GM18951 (cell line): ENCODE data around the gene ZNF629.
"Not testable (repeated sequence)": the region's sequence is repeated elsewhere in the genome, so short reads cannot be mapped to it uniquely, and the experiment has no call there.

Experiments
- POLR2A ChIP-seq: IDR thresholded peaks from 4 replicates; pipeline ENCODE4 v1.6.1; 2011; ENCODE audit warnings: mild to moderate bottlenecking; ENCODE audit not compliant: insufficient read length, insufficient read depth; ENCODE audit errors: extremely low read depth
- in situ Hi-C: fragments of 300-500 bp; cut with MboI; formaldehyde crosslinking; loops from one replicate; pipeline ENCODE4 v1.12.0; 2022; ENCODE audit warnings: low sequenced_read_pairs, mixed read lengths, inconsistent platforms; ENCODE audit not compliant: unreplicated experiment

ZNF629 gene

GRCh38 chr16:30786936-30787612, at the start of gene ZNF629:
ZNF629 (minus strand) TSS chr16:30787205; CDS start chr16:30784482, 2,723 bp downstream.
- in situ Hi-C loops: no loop called here
- peak; percentile 25 for TF ChIP-seq POLR2A

- TF ChIP-seq POLR2A: no peak
- in situ Hi-C loops: no loop called here
These were observed 47.2 kb upstream of the ZNF629 start for GRCh38 chr16:30834130-30834740.

GRCh38 chr16:30830072-30830417, 43.0 kb upstream of the ZNF629 start:
- TF ChIP-seq POLR2A: no peak
- in situ Hi-C loops: no loop called here

GRCh38 chr16:30829130-30830071, 42.4 kb upstream of the ZNF629 start:
- no peak for TF ChIP-seq POLR2A
- in situ Hi-C loops: no loop called here

GRCh38 chr16:30821891-30822290, 34.9 kb upstream of the ZNF629 start:
- no peak for TF ChIP-seq POLR2A
- in situ Hi-C loops: no loop called here

DNA sequence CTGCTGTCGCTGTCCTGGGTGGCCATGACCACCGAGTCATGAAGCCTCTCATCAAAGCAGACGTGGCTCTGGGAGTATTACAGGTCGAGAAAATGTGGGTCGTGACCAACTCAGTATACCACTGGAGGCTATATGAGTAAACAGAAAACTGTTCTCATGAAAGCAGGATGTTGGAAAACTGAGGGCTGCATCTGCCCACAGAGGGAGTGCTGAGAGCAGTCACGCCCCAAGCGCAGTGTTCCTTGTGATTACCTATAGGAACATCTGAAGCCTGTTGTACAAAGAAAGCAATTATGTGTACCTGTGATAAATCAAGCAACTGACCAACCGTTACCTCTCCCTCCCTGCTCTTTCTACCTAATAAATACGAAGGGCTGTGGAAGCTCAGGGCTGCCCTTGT, 34.4 kb upstream of the ZNF629 start:
- in situ Hi-C loops: not testable (repeated sequence)

DNA sequence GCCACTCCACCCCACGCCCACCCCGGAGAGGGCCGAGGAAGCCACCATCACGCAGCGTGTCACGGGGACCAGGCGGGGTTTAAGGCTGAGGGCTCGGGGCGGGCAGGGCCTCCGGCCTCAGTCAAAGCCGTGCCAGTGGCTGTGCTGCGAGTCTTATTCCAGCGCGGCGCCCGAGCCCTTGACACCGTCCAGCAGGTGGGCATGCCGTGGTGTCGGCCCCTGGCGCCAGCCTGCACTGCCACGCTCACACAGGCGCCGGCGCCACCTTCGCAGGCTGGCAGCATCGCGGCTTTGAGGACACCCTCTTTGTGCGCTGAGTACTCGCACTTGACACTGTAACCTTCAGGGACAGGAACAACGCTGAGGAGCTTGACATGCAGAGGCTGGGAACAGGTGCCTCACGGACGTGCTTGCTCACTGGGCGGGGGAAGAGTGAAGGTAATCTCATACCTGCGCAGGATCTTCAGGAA, 34.0 kb upstream of the ZNF629 start:
- in situ Hi-C loops: no loop called here
- TF ChIP-seq POLR2A: no peak

DNA sequence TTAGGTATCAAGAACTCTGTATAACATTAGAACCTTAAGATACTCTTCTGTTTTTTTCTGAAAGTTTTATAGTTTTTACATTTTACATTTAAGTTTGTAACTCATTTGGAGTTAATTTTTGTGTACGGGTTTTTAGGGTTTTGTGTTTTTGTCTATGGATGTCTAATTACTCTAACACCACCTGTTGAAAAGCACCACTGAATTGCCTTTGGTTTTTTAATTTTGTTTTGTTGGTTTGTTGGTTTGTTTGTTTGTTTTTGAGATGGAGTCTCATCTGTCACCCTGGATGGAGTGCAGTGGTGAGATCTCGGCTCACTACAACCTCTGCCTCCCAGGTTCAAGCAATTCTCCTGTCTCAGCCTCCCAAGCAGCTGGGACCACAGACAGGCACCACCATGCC, 29.8 kb upstream of the ZNF629 start:
- no peak for TF ChIP-seq POLR2A
- in situ Hi-C loops: no loop called here

DNA sequence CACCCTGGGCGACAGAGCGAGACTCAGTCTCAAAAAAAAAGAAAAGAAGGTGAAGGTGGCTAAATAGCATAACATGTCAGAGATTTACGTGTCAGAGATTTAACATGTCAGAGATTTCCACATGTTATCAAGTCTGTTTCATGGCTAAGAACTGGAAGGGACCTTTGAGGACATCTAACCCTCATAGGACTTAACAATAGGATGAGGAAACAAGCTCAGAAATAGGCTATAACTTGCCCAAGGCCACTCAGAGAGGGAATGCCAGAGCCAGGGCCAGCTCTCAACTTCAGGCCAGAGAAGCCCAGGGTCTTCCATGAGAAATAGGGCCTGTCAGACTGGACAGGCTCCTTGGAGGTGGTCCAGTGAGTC, 26.8 kb upstream of the ZNF629 start:
- in situ Hi-C loops: no loop called here

DNA sequence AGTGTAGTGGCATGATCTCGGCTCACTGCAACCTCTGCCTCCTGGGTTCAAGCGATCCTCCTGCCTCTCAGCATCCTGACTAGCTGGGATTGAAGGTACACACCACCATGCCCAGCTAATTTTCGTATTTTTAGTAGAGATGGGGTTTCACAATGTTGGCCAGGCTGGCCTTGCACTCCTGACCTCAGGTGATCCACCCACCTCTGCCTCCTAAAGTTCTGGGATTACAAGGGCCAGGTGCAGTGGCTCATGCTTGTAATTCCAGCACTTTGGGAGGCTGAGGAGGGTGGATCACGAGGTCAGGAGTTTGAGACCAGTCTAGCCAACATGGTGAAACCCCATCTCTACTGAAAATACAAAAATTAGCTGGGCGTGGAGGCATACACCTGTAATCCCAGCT, 22.7 kb upstream of the ZNF629 start:
- in situ Hi-C loops: not testable (repeated sequence)

More for the DNA sequence above, 26.8 kb upstream of the ZNF629 start:
- TF ChIP-seq POLR2A: no peak

GRCh38 chr16:30808890-30809426, 22.0 kb upstream of the ZNF629 start:
- in situ Hi-C loops: not testable (repeated sequence)

GRCh38 chr16:30808146-30808545, 21.1 kb upstream of the ZNF629 start:
- in situ Hi-C loops: no loop called here
- TF ChIP-seq POLR2A: no peak

DNA sequence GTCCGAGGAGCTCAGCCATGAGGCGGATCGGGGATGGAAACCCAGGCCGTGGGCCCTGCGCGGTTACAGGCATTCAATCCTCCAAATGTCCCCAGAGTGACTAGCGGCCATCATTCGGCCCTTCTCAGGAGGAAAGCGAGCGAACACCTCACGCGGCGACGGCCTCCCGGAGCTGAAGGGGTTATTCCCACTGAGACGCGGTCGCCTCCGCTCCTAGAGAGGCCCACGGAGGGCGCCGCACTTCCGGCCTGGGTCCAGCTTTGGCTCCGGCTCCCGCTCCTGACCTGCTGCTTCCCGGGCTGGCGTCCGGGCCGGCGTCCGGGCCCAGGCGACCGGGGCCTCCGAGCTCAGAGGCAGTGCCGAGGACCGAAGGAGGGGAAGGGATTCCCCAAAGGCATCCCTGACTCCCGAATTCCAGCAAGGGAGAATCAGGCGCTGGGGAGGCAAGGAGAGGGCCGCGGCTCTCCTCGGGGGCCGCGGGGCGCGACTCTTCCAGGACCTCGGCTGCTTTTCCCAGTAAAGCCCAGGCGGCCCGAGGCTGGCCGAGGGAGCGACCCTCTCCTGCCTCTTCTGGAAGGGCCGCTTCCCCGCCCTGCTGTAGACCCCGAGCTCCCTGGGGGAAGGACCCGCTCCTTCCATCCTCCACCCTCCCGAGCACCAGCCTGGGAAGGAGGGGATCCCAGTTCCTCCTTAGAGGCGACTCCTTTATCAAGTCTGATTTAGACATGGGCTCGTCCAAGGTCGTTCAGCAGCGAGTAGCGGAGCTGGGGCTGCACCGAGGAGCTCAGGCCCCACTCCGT, 18.6 kb upstream of the ZNF629 start:
- TF ChIP-seq POLR2A: peak; percentile 57
- in situ Hi-C loops: no loop called here
